Adrenal gland (tissue), 12 donors: Measurements from ENCODE around the gene PRR3. TPM values are rescaled to one million over a fixed set of nuclear protein-coding genes. Genes with fewer than 3 reads are reported as not detected.

Experiments used
- DNase-seq, 7 donors: peaks; one replicate each; pipeline ENCODE4 v3.0.0-alpha.2; 2019 to 2020
- H3K27ac ChIP-seq, 5 donors: fragments of 200-600 bp; sonication (generic) in 4 of 5; 1 replicate in 3 of 5; 2 replicates in 2 of 5; pipeline versions ENCODE4 v1.5.1 to v1.8.0; 2016 to 2020; ENCODE audit warnings: mild to moderate bottlenecking in 1 of 5
- H3K27me3 ChIP-seq: fragments of 200-600 bp; 2 replicates; pipeline ENCODE4 v1.8.0; 2021
- H3K36me3 ChIP-seq, 2 donors: fragments of 200-600 bp; replicated peaks in 1 of 2; 1 replicate in 1 of 2; 2 replicates in 1 of 2; pipeline versions ENCODE4 v1.5.1 to v1.8.0; 2018 to 2022
- H3K4me1 ChIP-seq, 2 donors: fragments of 200-600 bp; replicated peaks in 1 of 2; 1 replicate in 1 of 2; 2 replicates in 1 of 2; pipeline versions ENCODE4 v1.5.1 to v1.8.0; 2018 to 2021
- H3K4me3 ChIP-seq, 4 donors: fragments of 200-600 bp; sonication (generic) in 3 of 4; one replicate each; pipeline ENCODE4 v1.5.1; 2016 to 2018
- H3K9me3 ChIP-seq, 3 donors: fragments of 200-600 bp; sonication (generic) in 1 of 3; replicated peaks in 1 of 3; 1 replicate in 2 of 3; 2 replicates in 1 of 3; pipeline versions ENCODE4 v1.5.1 to v1.8.0; 2016 to 2021
- CTCF ChIP-seq, 6 experiments: fragments of 450-650 bp in 4 of 6; fragments of 200-600 bp in 2 of 6; sonication (generic) in 1 of 6; IDR thresholded peaks; 1 replicate in 5 of 6; 2 replicates in 1 of 6; pipeline versions ENCODE4 v1.5.1 to v1.8.0; 2016 to 2021; ENCODE audit warnings: antibody characterized with exemption in 6 of 6, mild to moderate bottlenecking in 2 of 6, moderate library complexity in 1 of 6
- POLR2A ChIP-seq, 2 donors: fragments of 450-650 bp; IDR thresholded peaks; one replicate each; pipeline ENCODE4 v1.6.1; 2017; ENCODE audit warnings: antibody characterized with exemption in 2 of 2, mild to moderate bottlenecking in 2 of 2, moderate library complexity in 1 of 2
- WGBS, 4 donors: extraction: QIAGEN DNeasy Blood & Tissue Kit in 2 of 4; methylation state at CpG; one replicate each; pipeline versions ENCODE4 v1.1.5 to v1.1.7; 2013 to 2017; 5-methylcytosine and 5-hydroxymethylcytosine counted together
- intact Hi-C, 2 donors: fragments of 100-400 bp; cut with DNase I; formaldehyde crosslinking; loops; one replicate each; pipeline versions ENCODE4 v1.14.1 to v1.15.0; 2022 to 2023
- polyA plus RNA-seq, 3 donors: library from polyadenylated mRNA; stranded (reverse); fragments of 200-250 nt in 2 of 3; fragments of 350-450 nt in 1 of 3; fragmentation: Illumina TruSeq in 1 of 3; extraction: RNeasy Lipid Tissue Mini Kit (QIAGEN cat#74804) in 1 of 3; gene quantifications; one replicate each; pipeline ENCODE4 v1.2.3, GENCODE V29; 2013 to 2014
- total RNA-seq, 9 donors: library from RNA; depleted of rRNA in 4 of 9; stranded (reverse); fragments of >200 nt in 4 of 9; fragments of 120-200 nt in 1 of 9; fragmentation: NEBNext Ultra II Directional in 1 of 9; extraction: Animal tissue kit (Norgen Biotek cat#: 25700) in 1 of 9; gene quantifications; one replicate each; pipeline versions ENCODE4 v1.1.0 to v1.2.4, GENCODE V29; 2013 to 2023
- donor health status: healthy with polysubstance abuse.
- donor health status: Bipolar disorder and iron deficiency.
- donor health status: DM: yes; HTN: yes; CAD: no.
- donor health status: DM: no; HTN: no; CAD: no.
- donor health status: DM: no; HTN: no; CAD: no.
- donor health status: DM: yes; HTN: yes; CAD: no.

PRR3 gene
- total and polyA plus RNA-seq, 12 donors = 1.8 to 25.5 (median 12.1) TPM

GRCh38 chr6:30603961-30604360, 46.9 kb downstream of the PRR3 start:
- Histone ChIP-seq H3K36me3 (peaks cover 0 to 87% of the 10 kb centered on the region in 2 donors), H3K27ac (no peak overlapping the region), H3K27me3 (no peaks in the 10 kb centered on the region), H3K9me3 (no peaks in the 10 kb centered on the region), H3K4me1 (peaks cover 0 to 6% of the 10 kb centered on the region in 2 donors), H3K4me3 (no peak overlapping the region)
- intact Hi-C loops = no loop called here
- WGBS, 4 donors = 84 to 90% (median 88%) methylated on average over 13 of the region's 13 CpGs
- TF ChIP-seq POLR2A (IDR thresholded peaks at IDR 0.05) (no peak), CTCF (IDR thresholded peaks at IDR 0.05) (no peak)
- DNase-seq = no peak

- intact Hi-C loops = no loop called here
- no peak for TF ChIP-seq CTCF (IDR thresholded peaks at IDR 0.05)
- TF ChIP-seq POLR2A (IDR thresholded peaks at IDR 0.05) = no peak
- Histone ChIP-seq H3K27ac (peak overlapping the region in 1 of 5 donors; percentile 23), H3K36me3 (peaks cover 0 to 45% of the 10 kb centered on the region in 2 donors), H3K4me1 (peaks cover 4 to 49% of the 10 kb centered on the region in 2 donors), H3K9me3 (no peaks in the 10 kb centered on the region), H3K27me3 (no peaks in the 10 kb centered on the region), H3K4me3 (no peak overlapping the region)
- 78 to 82% (median 80%) methylated on average over 4 of the region's 4 CpGs for WGBS, 4 donors
- DNase-seq = no peak
Measured at GRCh38 chr6:30610065-30610464, 53.0 kb downstream of the PRR3 start.

- Histone ChIP-seq H3K36me3 (peaks cover 0 to 41% of the 10 kb centered on the region in 2 donors), H3K4me1 (peaks cover 4 to 49% of the 10 kb centered on the region in 2 donors), H3K27me3 (no peaks in the 10 kb centered on the region), H3K9me3 (no peaks in the 10 kb centered on the region), H3K4me3 (no peak overlapping the region), H3K27ac (no peak overlapping the region)
- DNase-seq = no peak
- TF ChIP-seq POLR2A (IDR thresholded peaks at IDR 0.05) = no peak
- TF ChIP-seq CTCF (IDR thresholded peaks at IDR 0.05) = no peak
- WGBS, 4 donors = 73 to 75% (median 74%) methylated on average over 9 of the region's 9 CpGs
- intact Hi-C loops = no loop called here
Measured at GRCh38 chr6:30611150-30611855, 54.2 kb downstream of the PRR3 start.

- Histone ChIP-seq H3K4me1 (peaks cover 4 to 49% of the 10 kb centered on the region in 2 donors), H3K9me3 (no peaks in the 10 kb centered on the region), H3K4me3 (no peak overlapping the region), H3K36me3 (peaks cover 0 to 41% of the 10 kb centered on the region in 2 donors), H3K27ac (no peak overlapping the region), H3K27me3 (no peaks in the 10 kb centered on the region)
- intact Hi-C loops = no loop called here
- no peak for TF ChIP-seq CTCF (IDR thresholded peaks at IDR 0.05)
- TF ChIP-seq POLR2A (IDR thresholded peaks at IDR 0.05) = no peak
- WGBS, 4 donors = 61 to 69% (median 63%) methylated on average over 2 of the region's 2 CpGs
- no peak for DNase-seq
Measured at GRCh38 chr6:30611856-30612194, 54.7 kb downstream of the PRR3 start.
